HepG2 (cell line): ENCODE results near the gene SLC39A1. TPM values are rescaled to one million over a fixed set of nuclear protein-coding genes. Genes with fewer than 3 reads are reported as not detected.

Experiments used
- CBFB ChIP-seq: sonication (generic); formaldehyde crosslinking; IDR thresholded peaks from 2 replicates; pipeline ENCODE4 v1.4.0; 2020; ENCODE audit warnings: missing genetic modification reagents
- HOXA9 ChIP-seq: sonication (generic); formaldehyde crosslinking; IDR thresholded peaks from 2 replicates; pipeline ENCODE4 v1.8.1; 2022; ENCODE audit warnings: missing genetic modification reagents, mild to moderate bottlenecking, moderate library complexity, borderline replicate concordance
- KLF16 ChIP-seq, 2 experiments: sonication (generic) in 1 of 2; formaldehyde crosslinking in 1 of 2; IDR thresholded peaks; 2 replicates each; pipeline versions ENCODE4 v1.6.1 to v1.8.0; 2016 to 2023; ENCODE audit warnings: missing genetic modification reagents in 2 of 2, missing compliant biosample characterization in 1 of 2
- MAFK ChIP-seq, 2 experiments: IDR thresholded peaks in 1 of 2; conservative IDR thresholded peaks in 1 of 2; 2 replicates each; pipeline ENCODE4 v1.6.1; 2011; ENCODE audit warnings: improper control_type of control experiment in 2 of 2, low read length in 2 of 2
- MIXL1 ChIP-seq: IDR thresholded peaks from 2 replicates; pipeline ENCODE4 v1.6.1; 2016
- SAFB2 ChIP-seq: sonication (generic); formaldehyde crosslinking; IDR thresholded peaks from 2 replicates; pipeline ENCODE4 v1.5.1; 2020; ENCODE audit warnings: missing genetic modification reagents, low read depth, mild to moderate bottlenecking, borderline replicate concordance
- SIX4 ChIP-seq: sonication (generic); formaldehyde crosslinking; IDR thresholded peaks from 2 replicates; pipeline ENCODE4 v1.4.0; 2020; ENCODE audit warnings: missing genetic modification reagents
- TCF12 ChIP-seq, 2 experiments: fragments of 450-650 bp in 1 of 2; sonication (generic) in 1 of 2; formaldehyde crosslinking in 1 of 2; IDR thresholded peaks; 2 replicates each; pipeline versions ENCODE4 v1.6.1 to v1.8.0; 2017 to 2022; ENCODE audit warnings: antibody characterized with exemption in 1 of 2, mild to moderate bottlenecking in 1 of 2, missing genetic modification reagents in 1 of 2, moderate library complexity in 1 of 2
- TRAFD1 ChIP-seq: sonication (generic); formaldehyde crosslinking; IDR thresholded peaks from 2 replicates; pipeline ENCODE4 v1.5.1; 2020; ENCODE audit warnings: missing genetic modification reagents, mild to moderate bottlenecking, borderline replicate concordance
- ZNF34 ChIP-seq: sonication (generic); formaldehyde crosslinking; IDR thresholded peaks from 2 replicates; pipeline ENCODE4 v1.4.0; 2020; ENCODE audit warnings: mild to moderate bottlenecking, missing genetic modification reagents, borderline replicate concordance
- ZNF691 ChIP-seq: sonication (generic); formaldehyde crosslinking; IDR thresholded peaks from 2 replicates; pipeline ENCODE4 v1.4.0; 2020; ENCODE audit warnings: missing genetic modification reagents, low read depth, mild to moderate bottlenecking, borderline replicate concordance
- ZNF724P ChIP-seq: sonication (generic); formaldehyde crosslinking; IDR thresholded peaks from 2 replicates; pipeline ENCODE4 v1.8.0; 2022; ENCODE audit warnings: missing genetic modification reagents, borderline replicate concordance
- ZNF800 ChIP-seq: sonication (generic); formaldehyde crosslinking; IDR thresholded peaks from 2 replicates; pipeline ENCODE4 v1.4.0; 2020; ENCODE audit warnings: missing genetic modification reagents
- polyA plus RNA-seq, 8 experiments: library from polyadenylated mRNA; depleted of rRNA in 3 of 8; stranded (reverse) in 7 of 8; unstranded in 1 of 8; fragments of >200 nt; fragmentation: Illumina TruSeq in 4 of 8; extraction: Trizol in 4 of 8; gene quantifications; 2 replicates each; pipeline versions ENCODE4 v1.2.1 to v1.2.3, GENCODE V29; 2011 to 2016; ENCODE audit warnings: low read depth in 4 of 8, missing spikeins in 1 of 8, mixed read lengths in 1 of 8; ENCODE audit not compliant: insufficient read depth in 1 of 8
- total RNA-seq, 5 experiments: library from RNA; depleted of rRNA; stranded (reverse); fragments of >200 nt; fragmentation: Illumina TruSeq; extraction: Trizol; gene quantifications; 2 replicates each; pipeline ENCODE4 v1.2.3, GENCODE V29; 2016; ENCODE audit warnings: low read depth in 1 of 5
- TF ChIP-seq, protein P1 (sequence below): sonication (generic); formaldehyde crosslinking; IDR thresholded peaks from 2 replicates; pipeline ENCODE4 v1.8.1; 2023; ENCODE audit warnings: mild to moderate bottlenecking, missing genetic modification reagents, borderline replicate concordance
- TF ChIP-seq, protein P2 (sequence below): sonication (generic); formaldehyde crosslinking; IDR thresholded peaks from 2 replicates; pipeline ENCODE4 v1.8.1; 2023; ENCODE audit warnings: mild to moderate bottlenecking, moderate library complexity, missing genetic modification reagents
- TF ChIP-seq, protein P3 (sequence below): sonication (generic); formaldehyde crosslinking; IDR thresholded peaks from 2 replicates; pipeline ENCODE4 v1.5.0; 2020; ENCODE audit warnings: missing genetic modification reagents, mild to moderate bottlenecking, borderline replicate concordance
- TF ChIP-seq, protein P4 (sequence below): sonication (generic); formaldehyde crosslinking; IDR thresholded peaks from 2 replicates; pipeline ENCODE4 v1.9.0; 2021; ENCODE audit warnings: missing genetic modification reagents, mild to moderate bottlenecking, borderline replicate concordance

SLC39A1 gene
- total and polyA plus RNA-seq, 2 of the 13 experiments (the other 11 are each of a cell fraction or from before 2014, with no cell fraction given): 71.2 to 78.4 TPM

- TF ChIP-seq ZNF691 (0 out of 2 replicates have a peak, but pooled peaks have one; percentile 39), MAFK (conservative IDR thresholded peaks at IDR 0.05 in 1 of 2, IDR thresholded peaks at IDR 0.05 in 1 of 2; ENCODE audit: low read length in 2 of 2) (no peak), SIX4 (CRISPR knock-in tag) (no peak), ZNF724P (CRISPR knock-in tag) (no peak), KLF16 (CRISPR knock-in tag; IDR thresholded peaks at IDR 0.05) (peak in 1 of 2 experiments; percentile 78; a peak in 1 of 4 replicates), TRAFD1 (no peak), MIXL1 (CRISPR knock-in tag) (0 out of 2 replicates have a peak, but pooled peaks have one; percentile 12), HOXA9 (CRISPR knock-in tag) (no peak), SAFB2 (CRISPR knock-in tag) (no peak), TCF12 (IDR thresholded peaks at IDR 0.05) (no peak), TCF12 (CRISPR knock-in tag; IDR thresholded peaks at IDR 0.05) (0 out of 2 replicates have a peak, but pooled peaks have one; percentile 38), ZNF800 (no peak), ZNF34 (no peak), CBFB (CRISPR knock-in tag) (no peak)
- TF ChIP-seq, protein P1, sequence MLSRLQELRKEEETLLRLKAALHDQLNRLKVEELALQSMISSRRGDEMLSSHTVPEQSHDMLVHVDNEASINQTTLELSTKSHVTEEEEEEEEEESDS (CRISPR knock-in tag): no peak
- TF ChIP-seq, protein P2, sequence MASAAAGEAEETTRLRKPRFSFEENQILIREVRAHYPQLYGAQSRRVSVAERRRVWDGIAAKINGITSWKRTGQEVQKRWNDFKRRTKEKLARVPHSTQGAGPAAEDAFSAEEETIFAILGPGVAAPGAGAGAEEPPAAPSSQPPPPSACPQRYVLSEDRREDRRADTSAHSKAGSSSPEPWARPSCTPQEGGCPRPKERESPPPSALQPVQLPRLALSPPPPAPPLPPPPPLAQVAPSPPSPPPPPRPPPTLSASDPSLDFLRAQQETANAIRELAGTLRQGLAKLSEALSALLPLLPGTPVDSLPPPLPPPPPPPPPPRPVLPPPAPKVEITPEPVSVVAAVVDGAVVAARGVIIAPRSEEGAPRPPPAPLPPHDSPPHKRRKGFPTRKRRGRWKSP (CRISPR knock-in tag): peak; percentile 65; the same call in 1 of the 2 replicates
- TF ChIP-seq, protein P3, sequence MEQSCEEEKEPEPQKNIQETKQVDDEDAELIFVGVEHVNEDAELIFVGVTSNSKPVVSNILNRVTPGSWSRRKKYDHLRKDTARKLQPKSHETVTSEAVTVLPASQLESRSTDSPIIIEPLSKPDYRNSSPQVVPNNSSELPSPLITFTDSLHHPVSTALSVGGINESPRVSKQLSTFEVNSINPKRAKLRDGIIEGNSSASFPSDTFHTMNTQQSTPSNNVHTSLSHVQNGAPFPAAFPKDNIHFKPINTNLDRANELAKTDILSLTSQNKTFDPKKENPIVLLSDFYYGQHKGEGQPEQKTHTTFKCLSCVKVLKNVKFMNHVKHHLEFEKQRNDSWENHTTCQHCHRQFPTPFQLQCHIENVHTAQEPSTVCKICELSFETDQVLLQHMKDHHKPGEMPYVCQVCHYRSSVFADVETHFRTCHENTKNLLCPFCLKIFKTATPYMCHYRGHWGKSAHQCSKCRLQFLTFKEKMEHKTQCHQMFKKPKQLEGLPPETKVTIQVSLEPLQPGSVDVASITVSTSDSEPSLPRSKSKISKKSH (CRISPR knock-in tag): no peak
- TF ChIP-seq, protein P4, sequence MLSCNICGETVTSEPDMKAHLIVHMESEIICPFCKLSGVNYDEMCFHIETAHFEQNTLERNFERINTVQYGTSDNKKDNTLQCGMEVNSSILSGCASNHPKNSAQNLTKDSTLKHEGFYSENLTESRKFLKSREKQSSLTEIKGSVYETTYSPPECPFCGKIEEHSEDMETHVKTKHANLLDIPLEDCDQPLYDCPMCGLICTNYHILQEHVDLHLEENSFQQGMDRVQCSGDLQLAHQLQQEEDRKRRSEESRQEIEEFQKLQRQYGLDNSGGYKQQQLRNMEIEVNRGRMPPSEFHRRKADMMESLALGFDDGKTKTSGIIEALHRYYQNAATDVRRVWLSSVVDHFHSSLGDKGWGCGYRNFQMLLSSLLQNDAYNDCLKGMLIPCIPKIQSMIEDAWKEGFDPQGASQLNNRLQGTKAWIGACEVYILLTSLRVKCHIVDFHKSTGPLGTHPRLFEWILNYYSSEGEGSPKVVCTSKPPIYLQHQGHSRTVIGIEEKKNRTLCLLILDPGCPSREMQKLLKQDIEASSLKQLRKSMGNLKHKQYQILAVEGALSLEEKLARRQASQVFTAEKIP (CRISPR knock-in tag): no peak
These were observed 40.1 kb downstream of the SLC39A1 start, which contains the start of gene GATAD2B (continued) for GRCh38 chr1:153922972-153923925.
